Transverse colon (tissue), 4 donors: ENCODE results near the gene CHRNB1. TPM values are rescaled to one million over a fixed set of nuclear protein-coding genes. Genes with fewer than 3 reads are reported as not detected.

Source experiments
- DNase-seq: peaks from one replicate; pipeline ENCODE4 v3.0.0-alpha.2; 2019
- H3K27ac ChIP-seq, 4 donors: fragments of 200-600 bp; sonication (generic); 2 replicates each; pipeline ENCODE4 v1.5.1; 2016 to 2018; ENCODE audit warnings: inconsistent platforms in 4 of 4
- H3K27me3 ChIP-seq: fragments of 200-600 bp; sonication (generic); 2 replicates; pipeline ENCODE4 v1.5.1; 2017; ENCODE audit warnings: inconsistent platforms
- H3K36me3 ChIP-seq, 4 donors: fragments of 200-600 bp; sonication (generic); 2 replicates each; pipeline ENCODE4 v1.5.1; 2017 to 2019; ENCODE audit warnings: inconsistent platforms in 4 of 4
- H3K4me1 ChIP-seq, 4 donors: fragments of 200-600 bp; sonication (generic); 2 replicates each; pipeline ENCODE4 v1.5.1; 2017 to 2020; ENCODE audit warnings: inconsistent platforms in 4 of 4
- H3K4me3 ChIP-seq, 4 donors: fragments of 200-600 bp; sonication (generic); 1 replicate in 1 of 4; 2 replicates in 3 of 4; pipeline versions ENCODE4 v1.5.1 to v1.6.1; 2017 to 2019; ENCODE audit warnings: inconsistent platforms in 4 of 4
- H3K9me3 ChIP-seq, 2 donors: fragments of 200-600 bp; sonication (generic); 2 replicates each; pipeline ENCODE4 v1.5.1; 2017 to 2019; ENCODE audit warnings: inconsistent platforms in 2 of 2
- CTCF ChIP-seq, 5 experiments: fragments of 200-600 bp in 3 of 5; fragments of 450-650 bp in 2 of 5; sonication (generic) in 3 of 5; IDR thresholded peaks; 1 replicate in 2 of 5; 2 replicates in 3 of 5; pipeline ENCODE4 v1.5.1; 2016 to 2017; ENCODE audit warnings: antibody characterized with exemption in 5 of 5, inconsistent platforms in 3 of 5, mild to moderate bottlenecking in 2 of 5, moderate library complexity in 1 of 5
- EP300 ChIP-seq: sonication (generic); formaldehyde crosslinking; IDR thresholded peaks from one replicate; pipeline ENCODE4 v1.6.1; 2017; ENCODE audit warnings: antibody characterized with exemption, low read depth
- POLR2A ChIP-seq: fragments of 450-650 bp; IDR thresholded peaks from one replicate; pipeline ENCODE4 v1.6.1; 2016; ENCODE audit warnings: antibody characterized with exemption, mild to moderate bottlenecking, moderate library complexity
- POLR2AphosphoS5 ChIP-seq, 3 donors: sonication (generic); formaldehyde crosslinking; IDR thresholded peaks; one replicate each; pipeline ENCODE4 v1.6.1; 2016; ENCODE audit warnings: antibody characterized with exemption in 3 of 3
- WGBS, 2 donors: methylation state at CpG; one replicate each; pipeline ENCODE4 v1.1.5; 2018; ENCODE audit warnings: low coverage in 1 of 2; 5-methylcytosine and 5-hydroxymethylcytosine counted together
- in situ Hi-C, 4 donors: fragments of 200-750 bp; cut with MboI; loops; one replicate each; pipeline versions ENCODE4 v1.15.0 to v1.15.1; 2017; ENCODE audit warnings: low sequenced_read_pairs in 3 of 4, low pct_ligation_motif_present in 1 of 4, low pct_unique_long_range_greater_than_20kb in 1 of 4
- intact Hi-C: fragments of 100-400 bp; cut with DNase I; formaldehyde crosslinking; loops from one replicate; pipeline ENCODE4 v1.15.1; 2023; ENCODE audit warnings: low total_unique reads
- total RNA-seq, 4 donors: library from RNA; depleted of rRNA; stranded (reverse); fragments of >200 nt; gene quantifications; one replicate each; pipeline ENCODE4 v1.1.0, GENCODE V29; 2016

The CHRNB1 gene
- total RNA-seq, 4 donors from 2014 or later, result 5.8 to 10.3 (median 8.9) TPM; not detected in 1

GRCh38 chr17:7475764-7476422 is 31.0 kb downstream of the CHRNB1 start:
- H3K9me3 ChIP-seq, result no peaks in the 10 kb centered on the region
- H3K27ac ChIP-seq, result peak overlapping the region; percentile 95 to 100 (median 99)
- TF ChIP-seq EP300 (no peak), POLR2AphosphoS5 (IDR thresholded peaks at IDR 0.05) (peak; percentile 36 to 64 (median 57)), POLR2A (no peak), CTCF (IDR thresholded peaks at IDR 0.05) (no peak)
- H3K27me3 ChIP-seq, result no peaks in the 10 kb centered on the region
- in situ Hi-C loops (no loop called here), intact Hi-C loops (no loop called here)
- H3K36me3 ChIP-seq, result no peaks in the 10 kb centered on the region
- H3K4me1 ChIP-seq, result peaks cover 17 to 43% (median 30%) of the 10 kb centered on the region in 4 donors
- peak; percentile 43 for DNase-seq
- H3K4me3 ChIP-seq, result no peak overlapping the region
- 66 to 73% methylated on average over 12 to 15 of the region's 15 CpGs for WGBS, 2 donors

DNA sequence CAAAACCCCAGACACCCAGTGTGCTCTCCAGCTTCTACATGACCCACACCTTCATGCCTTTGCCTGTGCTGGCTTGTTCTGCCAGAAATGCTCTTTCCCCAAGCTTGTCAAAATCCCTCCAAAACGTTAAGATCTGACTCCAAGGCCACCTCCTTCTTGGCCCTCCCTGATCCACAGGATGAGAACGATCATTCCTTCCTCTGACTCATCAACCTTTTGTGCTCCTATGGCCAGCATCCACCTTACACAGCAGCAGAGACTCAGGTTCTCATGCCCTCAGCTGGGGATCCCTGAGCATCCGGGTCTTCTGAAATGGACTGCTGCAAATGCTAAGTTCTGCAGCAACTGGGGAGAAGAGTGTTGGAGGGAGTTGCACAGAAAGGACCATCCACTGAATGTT is 31.6 kb downstream of the CHRNB1 start:
- DNase-seq, result no peak
- H3K27me3 ChIP-seq, result no peaks in the 10 kb centered on the region
- no peak overlapping the region for H3K4me3 ChIP-seq
- in situ Hi-C loops (no loop called here), intact Hi-C loops (no loop called here)
- peaks cover 17 to 43% (median 30%) of the 10 kb centered on the region in 4 donors for H3K4me1 ChIP-seq
- no peaks in the 10 kb centered on the region for H3K9me3 ChIP-seq
- H3K27ac ChIP-seq, result peak overlapping the region; percentile 95 to 100 (median 99)
- WGBS, 2 donors, result 28 to 38% methylated on average over 2 to 3 of the region's 3 CpGs
- no peaks in the 10 kb centered on the region for H3K36me3 ChIP-seq
- TF ChIP-seq EP300 (no peak), POLR2A (no peak), CTCF (IDR thresholded peaks at IDR 0.05) (no peak), POLR2AphosphoS5 (IDR thresholded peaks at IDR 0.05) (no peak)

DNA sequence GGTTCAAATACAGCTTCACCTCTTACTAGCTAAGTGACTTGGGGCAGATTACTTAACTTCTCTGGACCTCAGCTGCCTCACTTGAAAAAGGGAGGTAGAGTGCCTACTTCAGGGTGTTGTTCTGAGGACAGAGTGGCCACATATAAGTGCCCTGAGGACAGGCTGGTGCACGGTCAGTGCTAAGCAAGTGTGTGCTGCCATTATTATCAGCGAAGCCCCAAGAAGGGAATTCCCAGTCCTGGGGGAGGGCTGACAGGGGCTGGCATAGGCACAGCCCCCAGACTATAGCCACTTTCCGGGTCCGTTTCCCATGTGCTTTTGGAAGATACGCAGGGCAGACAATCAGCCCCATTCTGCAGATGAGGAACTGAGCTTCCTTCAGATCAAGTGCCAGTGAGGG is 32.1 kb downstream of the CHRNB1 start:
- in situ Hi-C loops, result no loop called here
- Histone ChIP-seq H3K4me3 (peak overlapping the region in 1 of 4 donors; percentile 90), H3K36me3 (no peaks in the 10 kb centered on the region), H3K4me1 (peaks cover 17 to 42% (median 29%) of the 10 kb centered on the region in 4 donors), H3K27me3 (no peaks in the 10 kb centered on the region), H3K27ac (peak overlapping the region; percentile 95 to 100 (median 99)), H3K9me3 (no peaks in the 10 kb centered on the region)
- no peak for DNase-seq
- intact Hi-C loops, result no loop called here
- no peak for TF ChIP-seq CTCF (IDR thresholded peaks at IDR 0.05)
- WGBS, 2 donors, result 70 to 93% methylated on average over 2 to 5 of the region's 5 CpGs

- 69% methylated on average over 26 of the region's 26 CpGs; no CpG with 5 or more reads in 1 of the 2 donors for WGBS, 2 donors
- Histone ChIP-seq H3K4me1 (peaks cover 17 to 42% (median 30%) of the 10 kb centered on the region in 4 donors), H3K36me3 (no peaks in the 10 kb centered on the region), H3K27ac (peak overlapping the region; percentile 95 to 100 (median 99)), H3K9me3 (no peaks in the 10 kb centered on the region), H3K27me3 (no peaks in the 10 kb centered on the region), H3K4me3 (peak overlapping the region; percentile 70 to 100 (median 94))
- intact Hi-C loops, result no loop called here
- in situ Hi-C loops, result no loop called here
- peak; percentile 28 for DNase-seq
- TF ChIP-seq POLR2AphosphoS5 (IDR thresholded peaks at IDR 0.05) (peak; percentile 14 to 44 (median 14)), EP300 (no peak)
These were observed 32.8 kb downstream of the CHRNB1 start for GRCh38 chr17:7477392-7478275.
